ENCODE results near the gene CALHM5. TPM values are rescaled to one million over a fixed set of nuclear protein-coding genes. Genes with fewer than 3 reads are reported as not detected.

The CALHM5 gene
- total RNA-seq, 1 experiment from 2014 or later = not detected

DNA sequence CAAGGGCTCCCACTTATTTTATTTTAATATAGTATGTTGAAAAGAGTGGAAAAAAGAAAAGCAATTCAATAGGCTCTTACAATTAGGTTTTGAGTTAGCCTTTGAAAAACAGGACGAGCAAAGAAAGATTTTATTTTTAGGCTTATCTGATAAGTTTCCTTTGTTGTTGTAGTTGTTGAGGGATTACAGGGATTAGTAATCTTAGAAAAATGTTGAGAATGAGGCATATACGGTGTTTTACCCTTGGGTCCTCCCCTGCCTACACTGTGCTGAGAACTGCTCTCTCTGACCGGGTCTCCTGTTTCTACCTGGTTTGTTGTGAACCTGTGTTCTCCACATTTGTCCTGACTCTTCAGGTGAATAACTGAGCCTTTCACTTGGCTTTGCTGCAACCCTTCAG lies 17.3 kb downstream of the CALHM5 start:
- no peak overlapping the region for H3K27ac ChIP-seq (ENCODE audit: low read length)
- H3K27me3 ChIP-seq (ENCODE audit: control insufficient read depth, insufficient read depth, low read length) = peaks cover 45% of the 10 kb centered on the region
- no peaks in the 10 kb centered on the region for H3K4me1 ChIP-seq (ENCODE audit: control insufficient read depth, insufficient read depth, low read length)
- intact Hi-C loops (cut with micrococcal nuclease; ENCODE audit: unreplicated experiment) = no loop called here
- BruUV-seq (replicated peaks) = no TSS peak
- TF ChIP-seq SIN3A (IDR thresholded peaks at IDR 0.05; ENCODE audit: borderline replicate concordance, insufficient read depth, low read depth, low read length) = no peak
- TF ChIP-seq CTCF (IDR thresholded peaks at IDR 0.05) = no peak
- TF ChIP-seq POLR2AphosphoS5 (IDR thresholded peaks at IDR 0.05; ENCODE audit: low read depth, low read length) = no peak
- no peak for TF ChIP-seq TCF7L2 (IDR thresholded peaks at IDR 0.05; ENCODE audit: low read depth, low read length)
- no peak for TF ChIP-seq REST (IDR thresholded peaks at IDR 0.05; ENCODE audit: insufficient read depth in 1 of 2, low read depth in 2 of 2, low read length in 1 of 2)
- H3K4me3 ChIP-seq (ENCODE audit: low read depth in 2 of 2, low read length in 2 of 2) = no peak overlapping the region
- ChIA-PET POLR2A (no interaction called here), CTCF (no interaction called here)
- ATAC-seq = no peak
- in situ Hi-C loops (cut with HindIII; ENCODE audit: low pct_unique_long_range_greater_than_20kb, low sequenced_read_pairs) = no loop called here
- no peaks in the 10 kb centered on the region for H3K36me3 ChIP-seq (ENCODE audit: control insufficient read depth, insufficient read depth, low read length)
- H3K9me3 ChIP-seq (ENCODE audit: control insufficient read depth, insufficient read depth, low read depth, low read length) = no peaks in the 10 kb centered on the region
- no peak for DNase-seq (ENCODE audit: low read depth, low spot score)

DNA sequence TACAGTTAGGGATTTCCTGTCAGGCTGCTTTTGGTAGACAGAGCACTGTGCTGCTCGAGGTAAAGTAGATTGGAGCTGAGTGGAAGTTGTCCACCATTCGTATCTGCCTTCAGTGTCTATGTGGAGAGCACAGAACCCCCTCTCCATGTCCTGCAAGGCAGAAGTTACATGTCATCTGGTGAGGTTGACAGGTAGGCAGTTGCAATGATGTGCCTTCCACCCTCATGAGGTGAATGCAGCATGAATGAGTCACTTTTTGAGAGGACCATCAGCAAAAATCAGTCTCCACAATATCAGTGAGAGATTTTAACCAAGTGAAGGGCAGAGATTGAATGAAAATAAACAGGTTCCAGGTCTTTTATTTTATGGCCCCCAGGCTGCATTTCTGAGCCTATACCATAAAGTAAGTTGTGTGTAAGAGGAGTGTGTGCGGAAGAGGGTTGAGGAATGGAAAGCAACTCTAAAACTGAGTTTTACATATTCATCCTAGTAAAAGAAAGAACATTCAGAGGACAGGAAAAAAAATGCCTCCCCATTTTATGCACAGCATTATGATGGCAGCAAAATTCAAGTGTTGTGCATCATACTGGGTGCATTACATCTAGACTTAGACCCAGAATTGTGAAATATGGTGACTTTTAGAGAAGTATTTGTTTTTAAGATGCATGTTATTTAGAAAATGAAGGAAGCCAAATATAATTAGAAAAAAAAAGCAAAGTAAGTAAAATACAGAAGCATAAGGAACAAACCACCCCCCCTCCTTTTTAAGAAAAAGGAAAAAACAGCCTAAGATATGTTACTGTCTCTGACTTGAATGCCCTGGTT lies 18.2 kb downstream of the CALHM5 start:
- Histone ChIP-seq H3K27me3 (ENCODE audit: control insufficient read depth, insufficient read depth, low read length) (peaks cover 43% of the 10 kb centered on the region), H3K4me3 (ENCODE audit: low read depth in 2 of 2, low read length in 2 of 2) (no peak overlapping the region), H3K27ac (ENCODE audit: low read length) (no peak overlapping the region), H3K9me3 (ENCODE audit: control insufficient read depth, insufficient read depth, low read depth, low read length) (no peaks in the 10 kb centered on the region), H3K36me3 (ENCODE audit: control insufficient read depth, insufficient read depth, low read length) (no peaks in the 10 kb centered on the region), H3K4me1 (ENCODE audit: control insufficient read depth, insufficient read depth, low read length) (no peaks in the 10 kb centered on the region)
- TF ChIP-seq TCF7L2 (IDR thresholded peaks at IDR 0.05; ENCODE audit: low read depth, low read length) (no peak), SIN3A (IDR thresholded peaks at IDR 0.05; ENCODE audit: borderline replicate concordance, insufficient read depth, low read depth, low read length) (no peak), POLR2AphosphoS5 (IDR thresholded peaks at IDR 0.05; ENCODE audit: low read depth, low read length) (no peak), CTCF (IDR thresholded peaks at IDR 0.05) (no peak), REST (IDR thresholded peaks at IDR 0.05; ENCODE audit: insufficient read depth in 1 of 2, low read depth in 2 of 2, low read length in 1 of 2) (no peak)
- CTCF ChIA-PET = no interaction called here
- in situ Hi-C loops (cut with HindIII; ENCODE audit: low pct_unique_long_range_greater_than_20kb, low sequenced_read_pairs) (no loop called here), intact Hi-C loops (cut with micrococcal nuclease; ENCODE audit: unreplicated experiment) (no loop called here)
- POLR2A ChIA-PET = no interaction called here
- ATAC-seq (no peak), DNase-seq (ENCODE audit: low read depth, low spot score) (no peak)
- BruUV-seq (replicated peaks) = no TSS peak

Measured in Panc1 (cell line).